Measurements from ENCODE around the gene ST6GAL1.

GRCh38 chr3:187042874-187043458, 112.6 kb downstream of the ST6GAL1 start:
- TF ChIP-seq CTCF (IDR thresholded peaks at IDR 0.05) (no peak), POLR2A (IDR thresholded peaks at IDR 0.05) (no peak), POLR2AphosphoS5 (IDR thresholded peaks at IDR 0.05) (no peak), EP300 (IDR thresholded peaks at IDR 0.05) (no peak)

All from stomach (tissue), 4 donors.